Putamen (tissue), 1 donor: Measurements from ENCODE around the gene RIMS3.
A peak's percentile ranks its signal among the peaks of the same experiment; 100 is the strongest.

Experiments used
- DNase-seq: peaks from one replicate; pipeline ENCODE4 v3.0.0-alpha.2; 2016; ENCODE audit warnings: low spot score

The RIMS3 gene

GRCh38 chr1:40691538-40692428, 26.3 kb upstream of the RIMS3 start, which contains the start of gene NFYC:
NFYC (plus strand) TSS chr1:40691704; CDS start chr1:40738844, 47,140 bp downstream.
- peak; percentile 98 for DNase-seq

GRCh38 chr1:40690771-40691537, 25.5 kb upstream of the RIMS3 start:
- DNase-seq: peak; percentile 12

DNA sequence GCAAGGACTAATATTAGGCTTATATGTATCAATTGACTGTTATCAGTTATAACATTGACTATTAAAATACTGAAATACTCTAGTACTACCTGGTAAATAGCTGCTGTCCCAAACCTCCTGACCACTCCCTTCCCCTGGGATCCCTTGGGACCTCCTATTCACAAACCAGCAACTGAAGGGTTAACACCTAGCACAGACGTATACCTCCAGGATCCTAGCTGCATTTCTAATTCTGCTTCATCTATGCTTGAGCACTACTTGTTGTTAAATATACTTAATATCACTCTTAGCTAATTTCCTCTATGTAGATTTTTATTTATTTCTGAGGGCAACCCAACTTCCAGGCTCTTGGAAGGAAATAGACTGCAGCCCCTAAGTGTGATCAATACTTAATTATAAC, 24.3 kb upstream of the RIMS3 start:
- DNase-seq: no peak

- DNase-seq: no peak
Observed at GRCh38 chr1:40687661-40688060, 22.2 kb upstream of the RIMS3 start.

DNA sequence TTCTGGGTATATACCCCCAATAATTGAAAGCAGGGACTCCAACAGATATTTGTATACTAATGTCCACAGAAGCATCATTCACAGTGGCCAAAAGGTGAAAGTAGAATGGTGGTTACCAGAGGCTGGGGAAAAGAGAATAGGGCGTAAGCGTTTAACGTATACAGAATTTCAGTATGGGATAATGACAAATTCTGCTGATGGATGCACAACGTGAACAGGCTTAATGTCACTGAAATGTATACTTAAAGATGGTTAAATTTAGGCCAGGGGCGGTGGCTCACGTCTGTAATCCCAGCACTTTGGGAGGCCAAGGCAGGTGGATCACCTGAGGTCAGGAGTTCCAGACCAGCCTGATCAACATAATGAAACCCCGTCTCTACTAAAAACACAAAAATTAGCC, 21.6 kb upstream of the RIMS3 start:
- DNase-seq: no peak

DNA sequence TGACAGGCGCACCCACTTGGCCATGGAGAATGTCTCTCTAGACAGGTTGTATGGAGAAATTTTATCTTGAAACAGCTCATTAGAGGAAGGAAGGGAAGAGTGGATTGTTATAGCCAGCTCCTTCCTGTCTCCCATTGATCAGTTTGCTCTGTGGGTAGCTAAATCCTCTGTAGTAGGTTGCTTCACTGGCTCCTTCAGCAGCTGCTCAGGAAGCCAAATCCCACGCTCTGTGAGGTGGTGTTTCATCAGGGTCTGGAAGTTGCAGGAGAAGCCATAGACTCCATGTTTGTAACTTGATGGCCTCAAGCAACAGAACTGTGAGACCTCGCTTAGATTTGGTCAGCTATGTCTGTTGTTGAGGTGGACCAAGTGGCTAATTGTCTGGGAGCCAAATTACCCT, 19.2 kb upstream of the RIMS3 start:
- DNase-seq: no peak

- no peak for DNase-seq
Observed at GRCh38 chr1:40679165-40679953, 13.9 kb upstream of the RIMS3 start.

DNA sequence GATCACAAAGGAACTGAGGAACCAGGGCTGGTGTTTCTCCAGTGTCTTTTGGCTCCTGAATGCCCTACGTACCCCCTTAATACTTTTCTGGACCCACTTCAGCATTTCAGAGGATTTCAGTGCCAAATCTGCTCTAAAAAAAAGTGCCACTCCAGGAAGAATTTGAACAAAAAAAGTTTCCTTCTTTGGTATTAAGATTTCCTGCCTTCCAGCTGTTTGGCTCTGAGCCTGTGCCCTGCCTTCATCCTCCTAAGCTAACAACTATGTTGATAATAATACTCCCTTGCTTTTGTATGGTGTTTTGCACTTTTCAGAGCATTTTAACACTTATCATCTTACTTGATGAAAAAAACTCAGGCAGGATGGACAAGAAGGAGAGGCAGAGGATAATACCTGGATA, 11.0 kb upstream of the RIMS3 start:
- no peak for DNase-seq

DNA sequence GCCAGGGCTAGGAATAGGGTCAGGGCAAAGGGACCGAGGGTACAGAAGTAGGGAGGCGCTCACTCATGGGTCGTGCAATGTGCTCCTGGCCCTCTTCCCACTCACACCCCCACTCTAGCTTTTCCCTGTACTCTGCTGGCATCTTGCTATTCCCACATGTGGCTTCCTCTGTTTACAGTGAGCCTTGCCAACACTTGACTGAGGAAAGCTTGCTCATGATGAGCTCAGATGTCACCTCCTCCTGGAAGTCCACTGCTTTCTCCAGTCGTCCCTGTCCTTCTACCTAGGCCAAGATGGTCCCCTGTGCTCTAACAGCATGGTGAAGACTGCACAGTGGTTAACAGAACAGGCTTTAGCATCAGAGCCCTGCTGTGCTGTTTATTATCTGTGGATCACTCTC, 8.0 kb upstream of the RIMS3 start:
- DNase-seq: no peak

DNA sequence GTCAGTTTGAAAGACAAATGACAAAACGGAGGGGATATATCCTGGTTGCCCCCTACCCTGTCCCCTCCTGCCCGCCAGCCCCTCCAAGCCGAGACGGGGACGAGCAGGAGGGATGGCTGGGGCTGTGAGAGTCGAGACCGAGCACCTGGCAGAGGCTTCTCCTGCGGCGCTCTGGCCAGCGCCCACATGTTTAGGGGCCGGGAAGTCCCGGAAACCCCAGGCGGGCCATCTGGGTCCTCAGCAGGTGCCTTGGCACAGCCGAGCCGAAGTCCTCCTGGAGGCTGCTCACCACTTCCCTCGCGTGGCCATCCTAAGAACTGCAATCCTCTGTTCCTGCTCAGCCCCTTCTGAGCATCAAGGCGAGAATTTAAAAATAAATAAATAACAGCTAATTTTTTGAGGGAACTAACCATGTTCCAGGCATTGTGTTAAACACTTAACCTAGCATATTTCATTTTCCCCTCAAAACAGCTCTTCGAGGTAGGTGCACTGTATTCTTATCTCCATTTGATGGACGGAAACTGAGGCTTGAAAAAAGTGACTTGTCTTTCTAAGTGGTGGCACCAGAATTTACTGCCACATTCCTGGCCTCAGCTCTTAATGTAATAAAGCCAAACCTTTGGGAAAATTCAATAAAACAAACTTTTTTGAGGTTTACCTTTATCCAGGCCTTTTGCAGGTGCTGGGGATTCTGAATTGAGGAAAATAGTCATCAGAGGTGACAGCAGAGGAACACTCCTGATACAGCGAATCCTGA, 3.5 kb upstream of the RIMS3 start:
- peak; percentile 67 for DNase-seq

GRCh38 chr1:40664791-40665190, 691 bp downstream of the RIMS3 start:
- no peak for DNase-seq

- DNase-seq: no peak
Observed at GRCh38 chr1:40664167-40664537, 1.3 kb downstream of the RIMS3 start.

DNA sequence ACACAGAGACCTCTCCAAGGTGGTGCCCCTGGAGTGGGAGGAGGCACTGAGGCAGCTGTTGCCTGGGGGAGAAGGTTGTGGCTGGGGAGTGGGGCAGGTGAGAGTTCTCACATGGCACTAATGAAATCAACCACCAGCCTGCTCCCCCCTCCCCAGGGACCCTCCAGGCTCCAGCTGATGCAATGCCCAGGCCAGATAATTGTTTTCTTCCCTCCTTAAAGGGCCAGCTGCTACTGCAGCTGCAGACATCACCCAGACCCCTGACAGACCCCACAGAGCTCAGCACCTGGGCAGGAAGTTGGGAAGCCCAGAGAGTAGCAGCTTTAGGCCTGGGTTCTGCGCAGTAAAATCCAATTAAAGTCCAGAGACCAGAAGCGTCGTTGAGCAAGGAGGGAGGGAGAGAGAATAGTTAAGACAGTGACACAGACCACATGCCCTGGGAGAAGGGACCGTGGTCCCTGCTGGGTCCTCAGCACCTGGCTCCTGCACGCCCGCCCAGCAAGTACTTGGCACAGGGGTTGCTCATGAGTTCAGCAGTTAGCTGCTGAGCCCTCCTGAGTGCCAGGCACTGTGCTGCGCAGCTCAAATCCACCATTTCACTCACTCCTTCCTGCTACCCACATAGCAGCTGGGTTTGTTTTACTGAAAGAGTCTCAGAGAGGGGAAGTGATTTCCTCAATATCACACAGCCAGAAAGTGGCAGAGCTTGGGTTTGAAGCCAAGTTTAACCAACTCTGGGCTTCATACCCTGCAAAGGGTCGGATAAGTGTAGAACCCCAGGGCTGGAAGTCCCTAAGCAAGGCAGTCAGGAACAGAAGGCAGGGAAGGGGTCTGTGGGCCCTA, 1.9 kb downstream of the RIMS3 start:
- no peak for DNase-seq

- DNase-seq: no peak
Observed at GRCh38 chr1:40662864-40663263, 2.6 kb downstream of the RIMS3 start.

- no peak for DNase-seq
Observed at GRCh38 chr1:40662151-40662550, 3.3 kb downstream of the RIMS3 start.

- no peak for DNase-seq
Observed at GRCh38 chr1:40661678-40662077, 3.8 kb downstream of the RIMS3 start.

DNA sequence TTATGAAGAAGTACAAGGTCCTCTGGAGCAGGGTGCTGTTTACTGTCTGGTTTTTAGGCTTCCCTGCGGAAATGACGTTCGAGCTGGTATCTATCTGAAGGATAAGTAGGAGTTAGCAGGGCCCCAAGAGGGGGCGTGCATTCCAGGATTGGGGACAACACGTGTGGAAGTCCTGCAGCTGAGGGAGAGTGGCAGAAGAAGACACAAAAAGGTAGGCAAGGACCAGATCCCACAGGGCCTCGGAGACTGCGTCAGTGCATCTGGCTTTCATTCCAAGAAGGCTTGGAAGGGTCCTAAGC, 5.9 kb downstream of the RIMS3 start:
- DNase-seq: no peak

DNA sequence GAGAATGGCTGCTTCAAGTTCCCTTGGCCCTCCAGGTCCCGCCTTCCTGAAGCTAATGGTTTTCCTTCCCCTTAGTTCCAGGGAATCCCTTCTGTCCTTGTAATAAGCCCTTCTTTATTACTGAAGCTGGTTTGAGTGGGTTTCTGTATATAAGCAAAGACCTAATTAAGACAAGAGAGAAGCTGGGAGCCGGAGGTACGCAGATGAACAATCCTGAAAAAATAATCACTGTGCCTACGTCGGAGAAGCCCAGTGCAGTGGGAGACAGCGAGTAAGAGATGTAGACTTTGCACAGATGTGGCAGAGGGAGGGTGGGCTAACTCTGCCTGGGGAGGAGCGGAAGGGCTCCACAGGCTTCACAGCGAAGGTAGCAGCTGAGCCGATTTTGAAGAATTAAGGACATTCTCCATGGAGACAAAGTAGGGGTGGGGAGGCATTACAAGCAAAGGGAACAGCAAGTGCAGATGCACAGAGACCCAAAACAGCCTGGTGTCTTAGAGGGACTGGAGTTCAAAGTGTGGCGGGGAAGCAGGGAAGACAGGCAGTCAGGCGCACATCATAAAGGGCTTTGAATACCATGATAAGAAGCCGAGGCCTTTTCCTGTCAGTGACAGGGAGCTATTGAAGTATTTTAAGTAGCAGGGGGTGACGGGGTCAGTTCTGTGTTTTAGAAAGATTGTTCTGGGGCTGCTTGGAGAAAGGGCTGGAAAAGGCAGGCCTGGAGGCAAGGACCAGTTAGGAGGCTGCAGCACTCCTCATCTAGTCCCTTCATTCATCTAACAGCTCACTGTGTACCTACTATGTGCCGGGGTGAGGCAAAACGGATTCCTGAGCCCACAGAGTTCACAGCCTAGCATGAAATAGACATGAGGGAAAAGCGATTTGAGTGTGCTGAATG, 6.5 kb downstream of the RIMS3 start:
- no peak for DNase-seq

DNA sequence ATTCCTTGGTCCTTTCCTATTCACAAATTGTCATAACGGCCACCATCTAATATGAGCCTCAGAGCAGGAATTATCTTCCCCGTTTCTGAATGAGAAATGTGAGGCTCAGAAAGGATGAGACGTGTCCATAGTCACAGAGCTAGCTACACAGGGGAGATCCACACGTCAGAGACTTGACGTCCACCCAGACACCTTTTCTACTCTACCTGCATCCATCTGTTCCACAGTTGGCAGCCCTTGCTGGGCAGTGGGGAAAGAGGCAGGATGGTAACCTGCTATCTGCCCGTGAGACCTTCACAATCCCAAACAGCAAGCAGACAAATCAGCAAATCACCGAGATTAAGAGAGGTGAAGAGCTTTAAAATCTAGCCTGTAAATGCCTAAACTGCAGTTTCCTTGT, 8.4 kb downstream of the RIMS3 start:
- no peak for DNase-seq
